GM19193 (cell line): ENCODE results near the gene TTC12.

Experiments
- POLR2A ChIP-seq: IDR thresholded peaks from 4 replicates; pipeline ENCODE4 v1.6.1; 2011; ENCODE audit not compliant: insufficient read depth, insufficient read length; ENCODE audit errors: extremely low read depth

The TTC12 gene

DNA sequence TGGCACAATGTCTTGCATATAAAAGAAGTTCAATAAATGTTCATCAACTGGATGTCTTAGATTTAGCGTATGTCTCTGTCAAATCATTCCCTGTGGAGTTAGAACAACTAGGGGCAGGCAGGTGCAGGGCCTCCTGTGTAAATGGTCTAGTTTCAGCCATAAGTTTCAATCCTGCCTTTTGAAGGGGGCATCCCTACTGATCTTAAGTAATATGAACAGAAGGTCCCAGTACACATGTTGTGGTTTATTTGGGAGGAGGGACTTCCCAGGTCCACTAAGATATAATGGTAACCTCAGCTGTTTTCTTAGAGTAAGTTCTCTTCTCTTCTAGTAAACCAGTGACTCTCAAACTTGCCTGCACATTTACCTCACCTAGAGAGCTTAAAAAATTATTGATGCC lies 19.8 kb downstream of the TTC12 start:
- no peak for TF ChIP-seq POLR2A

DNA sequence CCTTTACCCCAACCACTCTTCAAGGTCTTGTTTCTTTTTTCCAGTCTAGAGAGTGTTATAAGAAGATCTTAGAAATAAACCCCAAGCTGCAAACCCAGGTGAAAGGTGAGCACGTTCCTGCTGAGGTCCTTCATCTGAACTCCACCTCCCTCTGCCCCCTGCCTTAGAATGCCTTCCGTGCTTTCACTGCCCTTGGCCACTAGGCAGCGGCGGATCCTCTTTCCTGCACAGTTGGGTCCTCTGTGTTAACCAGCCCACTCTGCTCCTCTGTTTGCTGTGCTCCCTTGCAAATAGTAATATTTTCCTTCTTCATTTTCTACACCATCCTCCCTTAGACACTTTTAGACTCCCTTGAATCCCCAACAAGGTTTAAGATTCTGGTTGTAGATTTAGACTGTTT lies 24.3 kb downstream of the TTC12 start:
- no peak for TF ChIP-seq POLR2A

- TF ChIP-seq POLR2A: no peak
Observed at GRCh38 chr11:113339929-113340589, 25.7 kb downstream of the TTC12 start.

DNA sequence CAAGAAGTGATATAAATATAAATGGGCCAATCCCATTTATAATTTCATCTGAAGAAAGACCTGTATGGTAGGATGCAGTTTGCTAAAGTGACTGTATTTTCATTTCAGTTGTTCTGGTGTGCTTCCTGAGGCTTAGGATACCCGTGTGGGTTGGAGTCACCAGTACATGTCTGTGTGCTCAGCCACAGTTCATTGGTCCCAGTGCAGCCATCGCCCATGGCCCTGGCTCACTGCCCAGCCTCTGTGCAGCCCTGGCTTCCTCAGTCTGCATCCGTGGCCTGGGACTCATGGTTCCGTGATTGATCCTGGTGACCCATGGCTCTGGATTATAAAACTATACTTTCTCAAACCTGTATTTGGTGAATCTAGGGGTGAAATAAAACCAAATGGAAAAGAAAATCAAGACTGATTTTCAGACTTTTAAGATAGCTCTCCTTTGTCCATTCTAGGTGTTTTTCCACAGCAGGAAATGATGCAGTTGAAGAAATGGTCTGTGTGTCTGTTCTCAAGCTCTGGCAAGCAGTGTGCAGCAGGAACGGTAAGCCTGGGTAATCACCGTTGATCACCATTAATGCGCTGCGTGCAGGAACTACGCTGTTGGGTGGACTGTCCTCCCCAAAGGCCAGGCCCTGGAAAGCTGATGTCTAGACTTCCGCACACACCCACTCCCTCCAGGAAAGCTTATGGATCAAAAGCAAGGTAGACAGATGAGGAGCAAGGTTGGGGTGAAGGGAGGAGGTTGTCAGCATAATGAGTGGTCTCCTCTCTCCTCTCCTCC lies 27.2 kb downstream of the TTC12 start:
- no peak for TF ChIP-seq POLR2A

- TF ChIP-seq POLR2A: no peak
Observed at GRCh38 chr11:113345978-113346377, 31.6 kb downstream of the TTC12 start.

DNA sequence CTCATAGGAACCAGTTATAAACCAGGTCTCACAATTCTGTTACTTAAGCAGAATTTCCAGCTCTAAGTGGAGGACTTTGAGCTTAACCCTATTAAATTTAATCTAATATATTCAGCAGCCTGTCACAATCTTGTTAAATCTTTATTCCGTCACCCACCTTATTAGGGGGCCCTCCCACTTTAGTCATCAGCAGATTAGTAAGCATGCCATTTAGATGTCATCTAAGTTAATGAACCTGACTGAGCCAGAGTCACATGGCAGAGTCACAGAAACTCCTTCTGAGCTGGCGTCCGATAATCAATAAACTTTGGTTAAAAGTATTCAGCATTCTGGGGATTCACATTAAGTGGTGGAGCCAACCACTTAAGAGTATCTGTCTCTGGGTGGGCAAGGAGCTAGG lies 35.1 kb downstream of the TTC12 start:
- TF ChIP-seq POLR2A: no peak

DNA sequence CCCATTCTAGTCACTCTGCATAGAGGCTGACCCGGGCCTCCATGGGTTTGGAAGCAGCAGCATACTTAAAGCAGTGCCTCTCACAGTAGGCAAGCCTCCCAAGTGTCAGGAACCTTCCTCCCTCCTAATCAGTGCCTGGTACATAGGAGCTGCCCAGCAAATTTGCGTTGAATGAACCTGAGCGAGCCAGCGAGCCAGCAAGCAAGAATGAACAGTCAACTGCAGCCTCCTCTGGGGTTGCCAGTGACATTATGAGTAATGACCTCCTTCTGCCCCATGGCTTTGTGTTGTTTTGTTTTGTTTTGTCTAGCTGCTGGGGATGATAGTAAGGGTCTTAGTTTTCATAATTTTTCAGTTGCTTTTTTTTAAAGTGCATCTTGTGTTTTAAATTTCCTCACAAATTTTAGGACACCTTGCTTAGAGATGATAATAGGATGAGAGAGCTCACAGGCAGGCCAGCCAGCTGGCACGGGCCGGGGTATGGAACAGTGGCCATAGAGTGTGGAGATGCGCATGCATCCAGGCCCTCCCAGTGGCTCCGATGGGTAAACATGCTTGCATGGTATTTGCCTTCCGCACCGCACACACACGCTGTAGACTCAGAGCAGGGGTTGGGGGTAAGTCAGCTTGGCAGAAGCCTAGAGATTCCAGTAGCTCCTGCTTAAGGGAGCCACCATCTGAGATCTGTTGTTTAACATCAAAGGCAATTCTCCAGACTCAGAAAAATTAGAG lies 36.1 kb downstream of the TTC12 start:
- TF ChIP-seq POLR2A: no peak

GRCh38 chr11:113351068-113351450 lies 36.7 kb downstream of the TTC12 start:
- TF ChIP-seq POLR2A: no peak

GRCh38 chr11:113351480-113351879 lies 37.1 kb downstream of the TTC12 start:
- no peak for TF ChIP-seq POLR2A

- no peak for TF ChIP-seq POLR2A
Observed at GRCh38 chr11:113356203-113356602, 41.8 kb downstream of the TTC12 start.

DNA sequence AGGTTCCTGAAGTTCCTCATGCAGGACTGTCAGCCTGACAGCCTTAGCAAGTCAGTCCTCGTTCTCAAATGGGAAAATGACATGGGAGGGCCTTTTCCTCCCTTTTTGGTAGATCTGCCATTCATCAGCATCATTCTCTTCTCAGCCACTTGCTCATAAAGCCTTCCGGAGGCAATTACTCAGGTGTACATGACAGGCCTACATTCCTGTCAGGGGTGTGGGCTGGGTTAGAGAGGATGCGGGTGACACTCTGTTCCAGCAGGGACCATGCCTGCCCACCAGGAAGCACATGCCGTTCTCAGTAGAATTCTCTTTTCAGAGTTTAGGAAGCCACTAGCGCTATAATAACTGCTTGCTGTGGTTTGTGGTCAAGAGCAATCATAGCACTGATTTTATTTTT lies 49.0 kb downstream of the TTC12 start:
- TF ChIP-seq POLR2A: no peak

DNA sequence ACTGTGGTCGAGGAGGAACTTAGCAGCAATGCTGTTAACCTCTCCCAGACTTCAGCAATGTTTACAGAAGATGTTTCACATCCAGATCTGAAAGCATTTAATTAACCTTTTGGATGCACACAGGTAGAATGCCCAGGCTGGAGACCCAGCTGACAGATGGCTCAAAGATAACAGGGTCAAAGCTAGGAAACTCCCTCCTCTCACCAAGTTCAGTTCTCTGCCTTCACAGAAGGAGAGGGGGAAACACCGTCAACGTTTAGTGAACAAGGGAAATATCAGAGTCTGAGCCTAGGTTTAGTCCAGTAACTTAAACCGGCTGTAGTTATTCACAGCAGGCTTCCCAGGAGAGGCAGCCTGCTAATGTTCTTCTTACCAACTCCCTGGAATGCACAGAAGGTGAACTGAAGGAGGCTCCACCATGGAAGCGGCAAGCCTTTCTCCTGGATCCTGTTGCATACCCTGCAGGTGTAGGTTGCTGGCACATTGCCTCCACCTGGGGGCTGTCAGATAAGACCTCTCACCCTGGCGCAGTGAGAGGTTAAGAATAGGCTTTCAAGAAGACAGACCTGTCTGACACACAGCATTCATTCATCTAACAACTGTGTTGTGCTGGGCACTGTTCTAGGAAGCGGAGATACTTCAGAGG lies 49.7 kb downstream of the TTC12 start:
- no peak for TF ChIP-seq POLR2A

DNA sequence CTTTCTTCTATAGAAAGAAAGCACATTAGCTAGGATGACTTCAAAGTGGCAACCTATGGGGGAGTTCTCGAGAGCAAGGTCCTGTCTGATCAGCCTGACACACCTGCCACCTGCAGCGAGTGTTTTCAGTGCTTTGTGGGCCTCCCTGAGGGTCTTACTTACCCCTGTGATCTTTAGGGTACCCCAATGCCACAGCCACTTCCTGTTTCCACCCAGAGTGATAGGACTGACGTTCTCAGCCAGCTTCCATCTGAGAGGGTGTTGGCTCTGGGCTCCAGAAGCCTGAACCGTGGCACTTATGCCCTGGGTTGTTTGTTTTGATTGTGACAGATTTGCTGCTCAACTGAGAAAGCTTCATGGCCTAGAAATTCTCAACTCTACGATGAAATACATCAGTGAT lies 51.5 kb downstream of the TTC12 start:
- no peak for TF ChIP-seq POLR2A

- no peak for TF ChIP-seq POLR2A
Observed at GRCh38 chr11:113369411-113369810, 55.0 kb downstream of the TTC12 start.

DNA sequence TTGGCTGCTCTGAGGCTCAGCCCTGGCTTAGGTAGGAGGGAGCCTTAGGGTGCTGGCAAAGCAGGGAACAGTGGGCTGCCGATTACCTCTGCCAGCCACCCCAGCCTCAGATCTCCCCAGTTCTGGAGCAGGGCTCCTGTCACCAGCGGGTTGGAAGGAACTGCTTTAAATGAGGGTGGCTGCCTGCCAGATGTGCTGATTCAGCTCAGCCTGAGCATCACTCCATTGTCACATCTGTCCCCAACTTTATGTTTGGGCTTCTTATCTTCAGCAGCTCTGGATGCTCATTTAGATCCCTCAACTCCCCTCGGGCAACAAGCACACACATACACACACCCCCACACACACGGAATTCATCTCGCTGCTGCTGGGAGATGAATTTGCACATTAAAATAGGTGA lies 56.3 kb downstream of the TTC12 start:
- TF ChIP-seq POLR2A: no peak
